Sigmoid colon (tissue), 4 donors: ENCODE measurements around the gene HTR1B.

ENCODE experiments used
- CTCF ChIP-seq, 4 experiments: fragments of 450-650 bp in 3 of 4; fragments of 200-600 bp in 1 of 4; IDR thresholded peaks; one replicate each; pipeline ENCODE4 v1.5.1; 2016 to 2019; ENCODE audit warnings: antibody characterized with exemption in 4 of 4, mild to moderate bottlenecking in 3 of 4, moderate library complexity in 2 of 4
- EP300 ChIP-seq, 4 donors: sonication (generic); formaldehyde crosslinking; IDR thresholded peaks; one replicate each; pipeline ENCODE4 v1.6.1; 2017; ENCODE audit warnings: antibody characterized with exemption in 4 of 4
- POLR2A ChIP-seq, 2 donors: fragments of 450-650 bp; IDR thresholded peaks; one replicate each; pipeline ENCODE4 v1.6.1; 2016; ENCODE audit warnings: antibody characterized with exemption in 2 of 2, mild to moderate bottlenecking in 2 of 2, moderate library complexity in 2 of 2

GRCh38 chr6:77463308-77463860, at the start of gene HTR1B:
- TF ChIP-seq POLR2A (IDR thresholded peaks at IDR 0.05) = no peak
- no peak for TF ChIP-seq CTCF (IDR thresholded peaks at IDR 0.05)
- no peak for TF ChIP-seq EP300 (IDR thresholded peaks at IDR 0.05)
